Fibroblast of lung (primary cell): ENCODE data around the gene RNASEH2C.

Experiments used
- CTCF ChIP-seq, 2 donors: IDR thresholded peaks in 1 of 2; conservative IDR thresholded peaks in 1 of 2; 1 replicate in 1 of 2; 2 replicates in 1 of 2; pipeline ENCODE4 v1.5.1; 2011 to 2012; ENCODE audit warnings: low read length in 2 of 2, control low read depth in 1 of 2, inconsistent platforms in 1 of 2, low read depth in 1 of 2, mild to moderate bottlenecking in 1 of 2
- EZH2 ChIP-seq: IDR thresholded peaks from 2 replicates; pipeline ENCODE4 v1.5.1; 2012; ENCODE audit warnings: low read length, control low read depth, mild to moderate bottlenecking; ENCODE audit errors: missing control alignments

GRCh38 chr11:65719871-65720210 lies 757 bp downstream of the RNASEH2C start:
- TF ChIP-seq EZH2: no peak
- peak in 1 of 2 donors; percentile 4 for TF ChIP-seq CTCF (conservative IDR thresholded peaks at IDR 0.05 in 1 of 2, IDR thresholded peaks at IDR 0.05 in 1 of 2; ENCODE audit: low read depth in 1 of 2, low read length in 2 of 2)
